Tibial artery (tissue), 4 donors: Measurements from ENCODE around the gene PARP12.

Source experiments
- DNase-seq, 2 donors: peaks; one replicate each; pipeline ENCODE4 v3.0.0-alpha.2; 2019
- H3K27ac ChIP-seq, 2 donors: fragments of 200-600 bp; sonication (generic) in 1 of 2; 1 replicate in 1 of 2; 2 replicates in 1 of 2; pipeline ENCODE4 v1.5.1; 2018 to 2019; ENCODE audit warnings: mild to moderate bottlenecking in 1 of 2
- H3K27me3 ChIP-seq, 2 donors: fragments of 200-600 bp; sonication (generic) in 1 of 2; one replicate each; pipeline versions ENCODE4 v1.5.1 to v1.6.0; 2016 to 2019
- H3K36me3 ChIP-seq, 3 donors: fragments of 200-600 bp; sonication (generic) in 2 of 3; one replicate each; pipeline ENCODE4 v1.5.1; 2016 to 2019; ENCODE audit warnings: mild to moderate bottlenecking in 2 of 3
- H3K4me1 ChIP-seq, 4 donors: fragments of 200-600 bp; sonication (generic) in 2 of 4; 1 replicate in 3 of 4; 2 replicates in 1 of 4; pipeline ENCODE4 v1.5.1; 2016 to 2019
- H3K4me3 ChIP-seq, 2 donors: fragments of 200-600 bp; sonication (generic) in 1 of 2; 1 replicate in 1 of 2; 2 replicates in 1 of 2; pipeline ENCODE4 v1.5.1; 2018 to 2019; ENCODE audit warnings: mild to moderate bottlenecking in 2 of 2
- H3K9me3 ChIP-seq, 3 donors: fragments of 200-600 bp; sonication (generic) in 1 of 3; one replicate each; pipeline ENCODE4 v1.5.1; 2016 to 2019
- CTCF ChIP-seq, 2 experiments: fragments of 200-600 bp in 1 of 2; fragments of 450-650 bp in 1 of 2; IDR thresholded peaks; one replicate each; pipeline ENCODE4 v1.5.1; 2017 to 2019; ENCODE audit warnings: antibody characterized with exemption in 2 of 2, mild to moderate bottlenecking in 1 of 2, moderate library complexity in 1 of 2
- intact Hi-C: fragments of 100-400 bp; cut with DNase I; formaldehyde crosslinking; loops from one replicate; pipeline ENCODE4 v1.15.0; 2023; ENCODE audit warnings: low total_unique reads

PARP12 gene

GRCh38 chr7:140048138-140048537, 14.6 kb downstream of the PARP12 start:
- DNase-seq: no peak
- Histone ChIP-seq H3K4me1 (peaks cover 0 to 18% (median 2%) of the 10 kb centered on the region in 4 donors), H3K27ac (no peak overlapping the region), H3K27me3 (no peaks in the 10 kb centered on the region), H3K9me3 (no peaks in the 10 kb centered on the region), H3K36me3 (peaks cover 3 to 32% (median 20%) of the 10 kb centered on the region in 3 donors), H3K4me3 (no peak overlapping the region)
- intact Hi-C loops: no loop called here
- TF ChIP-seq CTCF (IDR thresholded peaks at IDR 0.05): no peak

- H3K4me3 ChIP-seq: no peak overlapping the region
Observed at GRCh38 chr7:140047197-140047596, 15.6 kb downstream of the PARP12 start.

GRCh38 chr7:140045697-140046096, 17.1 kb downstream of the PARP12 start:
- no peaks in the 10 kb centered on the region for H3K9me3 ChIP-seq

More at GRCh38 chr7:140047197-140047596, 15.6 kb downstream of the PARP12 start:
- no peaks in the 10 kb centered on the region for H3K9me3 ChIP-seq
- TF ChIP-seq CTCF (IDR thresholded peaks at IDR 0.05): no peak
- peaks cover 3 to 37% (median 20%) of the 10 kb centered on the region in 3 donors for H3K36me3 ChIP-seq
- no peaks in the 10 kb centered on the region for H3K27me3 ChIP-seq
- H3K27ac ChIP-seq: no peak overlapping the region
- H3K4me1 ChIP-seq: peaks cover 0 to 18% (median 2%) of the 10 kb centered on the region in 4 donors
- intact Hi-C loops: no loop called here
- DNase-seq: no peak

GRCh38 chr7:140044251-140044650, 18.5 kb downstream of the PARP12 start:
- no peak for DNase-seq
- Histone ChIP-seq H3K9me3 (no peaks in the 10 kb centered on the region), H3K4me1 (peaks cover 0 to 8% (median 2%) of the 10 kb centered on the region in 4 donors), H3K27ac (no peak overlapping the region), H3K27me3 (no peaks in the 10 kb centered on the region), H3K4me3 (no peak overlapping the region), H3K36me3 (peaks cover 18 to 60% (median 25%) of the 10 kb centered on the region in 3 donors)
- TF ChIP-seq CTCF (IDR thresholded peaks at IDR 0.05): no peak
- intact Hi-C loops: no loop called here

More at GRCh38 chr7:140045697-140046096, 17.1 kb downstream of the PARP12 start:
- intact Hi-C loops: no loop called here
- Histone ChIP-seq H3K36me3 (peaks cover 11 to 46% (median 20%) of the 10 kb centered on the region in 3 donors), H3K27ac (no peak overlapping the region), H3K4me1 (peaks cover 0 to 18% (median 2%) of the 10 kb centered on the region in 4 donors), H3K4me3 (no peak overlapping the region), H3K27me3 (no peaks in the 10 kb centered on the region)
- no peak for TF ChIP-seq CTCF (IDR thresholded peaks at IDR 0.05)
- DNase-seq: no peak

GRCh38 chr7:140042386-140042670, 20.4 kb downstream of the PARP12 start:
- DNase-seq: no peak
- intact Hi-C loops: no loop called here
- Histone ChIP-seq H3K4me1 (peaks cover 0 to 7% (median 2%) of the 10 kb centered on the region in 4 donors), H3K9me3 (no peaks in the 10 kb centered on the region), H3K27ac (no peak overlapping the region), H3K27me3 (no peaks in the 10 kb centered on the region), H3K4me3 (no peak overlapping the region), H3K36me3 (peaks cover 25 to 68% (median 32%) of the 10 kb centered on the region in 3 donors)
- TF ChIP-seq CTCF (IDR thresholded peaks at IDR 0.05): no peak
